BLaER1 treated with 17β-estradiol and CSF1 and Interleukin-3, amounts not matched to agents 10 nM and 100 nM (cell line): Measurements from ENCODE around the gene ZMYND8.
A peak's percentile ranks its signal among the peaks of the same experiment; 100 is the strongest.

Source experiments
- H3K27ac ChIP-seq, 11 experiments: shearing (Covaris generic); formaldehyde crosslinking; 2 replicates each; pipeline ENCODE4 v1.8.1; 2022
- H3K27me3 ChIP-seq, 11 experiments: shearing (Covaris generic); formaldehyde crosslinking; 2 replicates each; pipeline ENCODE4 v1.8.1; 2022
- H3K36me3 ChIP-seq, 11 experiments: shearing (Covaris generic); formaldehyde crosslinking; 2 replicates each; pipeline ENCODE4 v1.8.1; 2022
- H3K4me1 ChIP-seq, 10 experiments: shearing (Covaris generic); formaldehyde crosslinking; 2 replicates each; pipeline ENCODE4 v1.8.1; 2022
- H3K4me2 ChIP-seq, 11 experiments: shearing (Covaris generic); formaldehyde crosslinking; 2 replicates each; pipeline ENCODE4 v1.8.1; 2022
- H3K4me3 ChIP-seq, 10 experiments: shearing (Covaris generic); formaldehyde crosslinking; 2 replicates each; pipeline ENCODE4 v1.8.1; 2022
- H3K9ac ChIP-seq, 11 experiments: shearing (Covaris generic); formaldehyde crosslinking; 2 replicates each; pipeline ENCODE4 v1.8.1; 2022
- H3K9me3 ChIP-seq, 11 experiments: shearing (Covaris generic); formaldehyde crosslinking; replicated peaks in 1 of 11; 2 replicates each; pipeline ENCODE4 v1.8.1; 2022
- H4K20me1 ChIP-seq, 11 experiments: shearing (Covaris generic); formaldehyde crosslinking; 2 replicates each; pipeline ENCODE4 v1.8.1; 2022
- Cebpa-rat ChIP-seq, 11 experiments: shearing (Covaris generic); IDR thresholded peaks; 2 replicates each; pipeline ENCODE4 v1.8.1; 2022

Gene ZMYND8

GRCh38 chr20:47253872-47254271 lies 102.6 kb downstream of the ZMYND8 start:
- H3K27ac ChIP-seq, result no peak overlapping the region

GRCh38 chr20:47252879-47253307 lies 103.6 kb downstream of the ZMYND8 start:
- no peaks in the 10 kb centered on the region for H3K9me3 ChIP-seq
- no peak overlapping the region for H3K27ac ChIP-seq
- H4K20me1 ChIP-seq, result peaks cover 0 to 85% (median 51%) of the 10 kb centered on the region in 11 experiments; a peak in 18 of 22 replicates
- no peaks in the 10 kb centered on the region for H3K27me3 ChIP-seq
- H3K9ac ChIP-seq, result no peak overlapping the region
- H3K36me3 ChIP-seq, result peaks cover 77 to 97% (median 92%) of the 10 kb centered on the region in 11 experiments
- peak overlapping the region in 4 of 11 experiments; percentile 3 to 36 (median 25); a peak in 5 of 22 replicates for H3K4me2 ChIP-seq
- TF ChIP-seq Cebpa-rat (IDR thresholded peaks at IDR 0.05), result no peak
- H3K4me1 ChIP-seq, result peaks cover 23 to 85% (median 48%) of the 10 kb centered on the region in 10 experiments
- no peak overlapping the region for H3K4me3 ChIP-seq

More at GRCh38 chr20:47253872-47254271, 102.6 kb downstream of the ZMYND8 start:
- Histone ChIP-seq H4K20me1 (peaks cover 0 to 90% (median 55%) of the 10 kb centered on the region in 11 experiments; a peak in 19 of 22 replicates), H3K4me1 (peaks cover 25 to 85% (median 48%) of the 10 kb centered on the region in 10 experiments), H3K9ac (no peak overlapping the region), H3K36me3 (peaks cover 67 to 93% (median 86%) of the 10 kb centered on the region in 11 experiments), H3K9me3 (no peaks in the 10 kb centered on the region), H3K27me3 (no peaks in the 10 kb centered on the region), H3K4me2 (0 out of 22 replicates have a peak overlapping the region, but pooled peaks of 1 of the 11 experiments have one; percentile 2), H3K4me3 (no peak overlapping the region)
- no peak for TF ChIP-seq Cebpa-rat (IDR thresholded peaks at IDR 0.05)

- peak overlapping the region in 5 of 11 experiments; percentile 6 to 79 (median 21); a peak in 7 of 22 replicates for H3K4me2 ChIP-seq
- peaks cover 14 to 88% (median 58%) of the 10 kb centered on the region in 10 experiments; a peak in 19 of 20 replicates for H3K4me1 ChIP-seq
- no peaks in the 10 kb centered on the region for H3K9me3 ChIP-seq
- peaks cover 9 to 90% (median 48%) of the 10 kb centered on the region in 11 experiments; a peak in 18 of 22 replicates for H4K20me1 ChIP-seq
- peaks cover 92 to 97% (median 96%) of the 10 kb centered on the region in 11 experiments for H3K36me3 ChIP-seq
- H3K9ac ChIP-seq, result no peak overlapping the region
- peak overlapping the region in 2 of 11 experiments; percentile 1 to 25; a peak in 1 of 22 replicates for H3K27ac ChIP-seq
- H3K4me3 ChIP-seq, result no peak overlapping the region
- TF ChIP-seq Cebpa-rat (IDR thresholded peaks at IDR 0.05), result peak in 3 of 11 experiments; percentile 31 to 42 (median 39); a peak in 1 of 22 replicates
- no peaks in the 10 kb centered on the region for H3K27me3 ChIP-seq
Measured at GRCh38 chr20:47251154-47252020, 105.1 kb downstream of the ZMYND8 start.

GRCh38 chr20:47250360-47250759 lies 106.1 kb downstream of the ZMYND8 start:
- Histone ChIP-seq H3K27ac (peak overlapping the region in 2 of 11 experiments; percentile 20 to 46; a peak in 4 of 22 replicates), H3K4me2 (peak overlapping the region in 5 of 11 experiments; percentile 6 to 79 (median 52); a peak in 6 of 22 replicates), H3K27me3 (no peaks in the 10 kb centered on the region)

GRCh38 chr20:47249913-47250312 lies 106.6 kb downstream of the ZMYND8 start:
- Histone ChIP-seq H3K4me2 (peak overlapping the region in 5 of 11 experiments; percentile 11 to 79 (median 52); a peak in 5 of 22 replicates), H4K20me1 (peaks cover 9 to 94% (median 50%) of the 10 kb centered on the region in 11 experiments; a peak in 17 of 22 replicates), H3K27me3 (no peaks in the 10 kb centered on the region), H3K36me3 (peaks cover 98 to 100% (median 100%) of the 10 kb centered on the region in 11 experiments), H3K9me3 (no peaks in the 10 kb centered on the region), H3K4me1 (peaks cover 14 to 97% (median 71%) of the 10 kb centered on the region in 10 experiments), H3K4me3 (no peak overlapping the region), H3K9ac (no peak overlapping the region), H3K27ac (peak overlapping the region in 3 of 11 experiments; percentile 20 to 46 (median 36); a peak in 4 of 22 replicates)
- TF ChIP-seq Cebpa-rat (IDR thresholded peaks at IDR 0.05), result no peak

More at GRCh38 chr20:47250360-47250759, 106.1 kb downstream of the ZMYND8 start:
- Histone ChIP-seq H3K9me3 (no peaks in the 10 kb centered on the region), H3K4me3 (no peak overlapping the region), H3K36me3 (peaks cover 98 to 100% (median 100%) of the 10 kb centered on the region in 11 experiments), H3K4me1 (peaks cover 14 to 96% (median 67%) of the 10 kb centered on the region in 10 experiments), H4K20me1 (peaks cover 9 to 92% (median 48%) of the 10 kb centered on the region in 11 experiments; a peak in 17 of 22 replicates), H3K9ac (0 out of 22 replicates have a peak overlapping the region, but pooled peaks of 1 of the 11 experiments have one; percentile 7)
- TF ChIP-seq Cebpa-rat (IDR thresholded peaks at IDR 0.05), result no peak

GRCh38 chr20:47248448-47248966 lies 108.0 kb downstream of the ZMYND8 start:
- H3K36me3 ChIP-seq, result peaks cover 99 to 100% (median 100%) of the 10 kb centered on the region in 11 experiments
- H3K4me3 ChIP-seq, result 0 out of 20 replicates have a peak overlapping the region, but pooled peaks of 1 of the 10 experiments have one; percentile 8
- H3K4me1 ChIP-seq, result peaks cover 14 to 99% (median 83%) of the 10 kb centered on the region in 10 experiments
- peaks cover 12 to 96% (median 51%) of the 10 kb centered on the region in 11 experiments; a peak in 17 of 22 replicates for H4K20me1 ChIP-seq
- TF ChIP-seq Cebpa-rat (IDR thresholded peaks at IDR 0.05), result no peak
- H3K9ac ChIP-seq, result no peak overlapping the region
- H3K27ac ChIP-seq, result peak overlapping the region in 4 of 11 experiments; percentile 15 to 72 (median 21); a peak in 2 of 22 replicates
- H3K27me3 ChIP-seq, result no peaks in the 10 kb centered on the region
- no peaks in the 10 kb centered on the region for H3K9me3 ChIP-seq
- peak overlapping the region in 7 of 11 experiments; percentile 33 to 79 (median 59); a peak in 13 of 22 replicates for H3K4me2 ChIP-seq

- Histone ChIP-seq H3K36me3 (peaks cover 99 to 100% (median 99%) of the 10 kb centered on the region in 11 experiments), H3K4me1 (peaks cover 14 to 99% (median 84%) of the 10 kb centered on the region in 10 experiments), H3K9ac (no peak overlapping the region), H3K4me3 (no peak overlapping the region), H3K9me3 (no peaks in the 10 kb centered on the region), H4K20me1 (peaks cover 12 to 96% (median 56%) of the 10 kb centered on the region in 11 experiments; a peak in 17 of 22 replicates), H3K4me2 (peak overlapping the region in 8 of 11 experiments; percentile 3 to 79 (median 56); a peak in 13 of 22 replicates), H3K27me3 (no peaks in the 10 kb centered on the region), H3K27ac (peak overlapping the region in 2 of 11 experiments; percentile 67 to 72; a peak in 1 of 22 replicates)
- TF ChIP-seq Cebpa-rat (IDR thresholded peaks at IDR 0.05), result no peak
Measured at GRCh38 chr20:47247972-47248371, 108.5 kb downstream of the ZMYND8 start.
